Measurements from ENCODE around the gene FAM171A1.

Gene FAM171A1

GRCh38 chr10:15167411-15168290 lies 203.4 kb downstream of the FAM171A1 start:
- DNase-seq: peak; percentile 8 to 62 (median 27)

GRCh38 chr10:15166325-15166724 lies 204.8 kb downstream of the FAM171A1 start:
- no peak for DNase-seq

- DNase-seq: no peak
These were observed 207.7 kb downstream of the FAM171A1 start for GRCh38 chr10:15163253-15163828.
